Vagina (tissue), 2 donors: ENCODE data around the gene PRIM2. TPM values are rescaled to one million over a fixed set of nuclear protein-coding genes. Genes with fewer than 3 reads are reported as not detected.
"Not testable (repeated sequence)": the region's sequence is repeated elsewhere in the genome, so short reads cannot be mapped to it uniquely, and the experiment has no call there.

ENCODE experiments used
- DNase-seq, 2 donors: peaks; one replicate each; pipeline ENCODE4 v3.0.0-alpha.2; 2017; ENCODE audit errors: extremely low spot score in 2 of 2
- H3K27ac ChIP-seq: fragments of 200-600 bp; sonication (generic); one replicate; pipeline ENCODE4 v1.5.1; 2019
- H3K27me3 ChIP-seq: fragments of 200-600 bp; sonication (generic); one replicate; pipeline ENCODE4 v1.5.1; 2019
- H3K36me3 ChIP-seq, 2 donors: fragments of 200-600 bp; sonication (generic); one replicate each; pipeline ENCODE4 v1.5.1; 2017 to 2019
- H3K4me1 ChIP-seq: fragments of 200-600 bp; sonication (generic); one replicate; pipeline ENCODE4 v1.5.1; 2019
- H3K4me3 ChIP-seq, 2 donors: fragments of 200-600 bp; sonication (generic); 1 replicate in 1 of 2; 2 replicates in 1 of 2; pipeline ENCODE4 v1.5.1; 2016 to 2019
- H3K9me3 ChIP-seq: fragments of 200-600 bp; sonication (generic); one replicate; pipeline ENCODE4 v1.5.1; 2019
- CTCF ChIP-seq, 3 experiments: fragments of 450-650 bp in 2 of 3; fragments of 200-600 bp in 1 of 3; sonication (generic) in 1 of 3; IDR thresholded peaks; one replicate each; pipeline ENCODE4 v1.5.1; 2017 to 2019; ENCODE audit warnings: antibody characterized with exemption in 3 of 3, mild to moderate bottlenecking in 2 of 3, moderate library complexity in 2 of 3
- POLR2A ChIP-seq, 2 donors: fragments of 450-650 bp; IDR thresholded peaks; one replicate each; pipeline ENCODE4 v1.6.1; 2017; ENCODE audit warnings: antibody characterized with exemption in 2 of 2, mild to moderate bottlenecking in 2 of 2, moderate library complexity in 2 of 2
- POLR2AphosphoS5 ChIP-seq, 2 donors: sonication (generic); formaldehyde crosslinking; IDR thresholded peaks; one replicate each; pipeline ENCODE4 v1.9.0; 2017; ENCODE audit warnings: antibody characterized with exemption in 2 of 2, mild to moderate bottlenecking in 2 of 2, low read depth in 1 of 2; ENCODE audit not compliant: insufficient read depth in 1 of 2
- intact Hi-C: fragments of 100-400 bp; cut with DNase I; formaldehyde crosslinking; loops from one replicate; pipeline ENCODE4 v1.15.1; 2023
- total RNA-seq: library from RNA; depleted of rRNA; stranded (reverse); fragments of >200 nt; gene quantifications from one replicate; pipeline ENCODE4 v1.2.3, GENCODE V29; 2016

PRIM2 gene, protein sequence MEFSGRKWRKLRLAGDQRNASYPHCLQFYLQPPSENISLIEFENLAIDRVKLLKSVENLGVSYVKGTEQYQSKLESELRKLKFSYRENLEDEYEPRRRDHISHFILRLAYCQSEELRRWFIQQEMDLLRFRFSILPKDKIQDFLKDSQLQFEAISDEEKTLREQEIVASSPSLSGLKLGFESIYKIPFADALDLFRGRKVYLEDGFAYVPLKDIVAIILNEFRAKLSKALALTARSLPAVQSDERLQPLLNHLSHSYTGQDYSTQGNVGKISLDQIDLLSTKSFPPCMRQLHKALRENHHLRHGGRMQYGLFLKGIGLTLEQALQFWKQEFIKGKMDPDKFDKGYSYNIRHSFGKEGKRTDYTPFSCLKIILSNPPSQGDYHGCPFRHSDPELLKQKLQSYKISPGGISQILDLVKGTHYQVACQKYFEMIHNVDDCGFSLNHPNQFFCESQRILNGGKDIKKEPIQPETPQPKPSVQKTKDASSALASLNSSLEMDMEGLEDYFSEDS
- total RNA-seq: 6.9 TPM

DNA sequence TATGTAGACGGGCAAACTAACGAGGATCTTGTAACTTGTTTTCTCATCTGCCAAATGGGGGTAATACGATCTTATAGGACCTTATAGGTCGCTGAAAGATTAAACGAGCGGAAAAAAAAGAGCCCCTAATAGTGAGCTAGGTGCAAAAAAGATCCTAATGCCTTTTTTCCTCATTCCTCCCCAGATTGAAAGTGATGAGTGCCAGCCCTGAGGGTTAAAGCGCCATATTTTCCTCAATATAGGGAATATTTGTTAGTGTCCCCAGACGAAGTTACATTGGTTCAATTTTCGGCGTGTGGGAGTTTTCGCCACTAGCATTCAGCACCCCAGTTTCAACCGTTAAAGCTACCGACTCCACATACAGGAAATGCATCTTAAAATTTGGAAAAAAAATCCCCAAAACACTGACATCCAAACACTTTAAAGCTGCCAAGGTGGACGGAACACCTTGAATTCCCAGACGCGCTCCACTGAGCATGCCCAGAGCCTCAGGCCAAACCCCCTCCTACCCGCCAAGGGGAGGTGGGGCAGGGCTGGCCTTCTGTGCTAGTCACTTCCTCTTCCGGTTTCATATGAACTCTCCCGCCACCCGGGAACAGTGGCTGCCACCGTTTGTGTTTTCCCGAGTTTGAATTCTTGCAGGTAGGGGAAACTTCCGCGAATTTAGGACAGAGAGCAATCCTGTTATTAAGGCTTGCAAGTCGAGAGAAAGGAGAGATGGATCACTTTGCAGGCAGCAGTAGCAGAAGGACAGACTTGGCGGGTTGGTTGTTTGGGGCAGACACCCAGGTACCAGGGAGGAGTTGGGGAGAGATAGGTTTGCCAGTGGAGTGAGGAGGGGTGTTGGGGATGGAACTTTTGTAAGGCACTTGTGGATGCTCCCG is at the start of gene PRIM2:
TSS of gene PRIM2 (plus strand) at position 571 of the 884 bp plus-strand sequence. CDS start 816 bp downstream, outside the sequence.
- Histone ChIP-seq H3K36me3 (peaks cover 0 to 5% of the 10 kb centered on the region in 2 donors), H3K27me3 (no peaks in the 10 kb centered on the region), H3K4me1 (peaks cover 35% of the 10 kb centered on the region), H3K27ac (peak within 1 kb of the TSS; percentile 79), H3K4me3 (peak within 1 kb of the TSS; percentile 53 to 68), H3K9me3 (no peaks in the 10 kb centered on the region)
- DNase-seq: peak in 1 of 2 donors; percentile 91
- TF ChIP-seq POLR2A (IDR thresholded peaks at IDR 0.05) (no peak), POLR2AphosphoS5 (IDR thresholded peaks at IDR 0.05; ENCODE audit: insufficient read depth in 1 of 2, low read depth in 1 of 2) (peak; percentile 69 to 91), CTCF (IDR thresholded peaks at IDR 0.05) (no peak)
- intact Hi-C loops: loop anchor here (10.0 kb wide), 2 partner anchors 53 to 123 kb away; no protein-coding TSS in a partner anchor

GRCh38 chr6:57268294-57268640 is 49.2 kb upstream of the PRIM2 start:
- peak overlapping the region; percentile 49 for H3K27ac ChIP-seq
- H3K27me3 ChIP-seq: no peaks in the 10 kb centered on the region
- H3K4me1 ChIP-seq: peaks cover 6% of the 10 kb centered on the region
- no peak overlapping the region for H3K4me3 ChIP-seq
- TF ChIP-seq POLR2A (IDR thresholded peaks at IDR 0.05): no peak
- no peak for TF ChIP-seq POLR2AphosphoS5 (IDR thresholded peaks at IDR 0.05; ENCODE audit: insufficient read depth in 1 of 2, low read depth in 1 of 2)
- TF ChIP-seq CTCF (IDR thresholded peaks at IDR 0.05): no peak
- intact Hi-C loops: loop anchor here (10.0 kb wide), 1 partner anchor 47 kb away; the partner anchor contains the start of gene PRIM2
- H3K9me3 ChIP-seq: no peaks in the 10 kb centered on the region
- no peak for DNase-seq
- H3K36me3 ChIP-seq: no peaks in the 10 kb centered on the region

DNA sequence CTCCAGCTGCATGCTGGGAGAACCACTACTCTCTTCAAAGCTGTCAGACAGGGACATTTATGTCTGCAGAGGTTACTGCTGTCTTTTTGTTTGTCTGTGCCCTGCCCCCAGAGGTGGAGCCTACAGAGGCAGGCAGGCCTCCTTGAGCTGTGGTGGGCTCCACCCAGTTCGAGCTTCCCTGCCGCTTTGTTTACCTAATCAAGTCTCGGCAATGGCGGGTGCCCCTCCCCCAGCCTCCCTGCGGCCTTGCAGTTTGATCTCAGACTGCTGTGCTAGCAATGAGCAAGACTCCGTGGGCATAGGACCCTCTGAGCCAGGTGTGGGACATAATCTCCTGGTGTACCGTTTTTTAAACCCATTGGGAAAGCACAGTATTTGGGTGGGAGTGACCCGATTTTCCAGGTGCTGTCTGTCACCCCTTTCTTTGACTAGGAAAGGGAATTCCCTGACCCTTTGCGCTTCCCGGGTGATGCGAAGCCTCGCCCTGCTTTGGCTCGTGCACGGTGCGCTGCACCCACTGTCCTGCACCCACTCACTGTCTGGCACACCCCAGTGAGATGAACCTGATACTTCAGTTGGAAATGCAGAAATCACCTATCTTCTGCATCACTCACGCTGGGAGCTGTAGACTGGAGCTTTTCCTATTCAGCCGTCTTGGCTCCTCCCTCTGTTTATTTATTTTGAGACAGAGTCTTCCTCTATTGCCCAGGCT is 43.2 kb upstream of the PRIM2 start:
- intact Hi-C loops, H3K36me3 ChIP-seq, H3K27me3 ChIP-seq, H3K27ac ChIP-seq, H3K9me3 ChIP-seq, H3K4me1 ChIP-seq, H3K4me3 ChIP-seq, DNase-seq: not testable (repeated sequence)

DNA sequence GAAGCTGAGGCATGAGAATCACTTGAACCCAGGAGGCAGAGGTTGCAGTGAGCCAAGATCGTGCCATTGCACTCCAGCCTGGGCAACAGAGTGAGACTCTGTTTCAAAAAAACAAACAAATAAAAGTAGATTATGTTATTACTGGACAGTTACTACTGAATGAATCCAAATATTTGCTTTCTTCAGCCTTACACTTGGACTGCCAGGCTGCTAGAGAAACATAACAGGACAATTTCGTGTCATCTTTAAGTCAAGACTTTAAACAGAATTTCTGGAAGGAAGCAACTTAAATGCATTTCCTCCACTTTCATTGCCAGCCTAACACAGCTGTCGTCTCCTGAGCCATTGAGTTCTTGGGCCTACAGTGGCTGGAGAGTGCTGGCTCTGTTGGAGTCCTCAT is 42.0 kb upstream of the PRIM2 start:
- H3K27me3 ChIP-seq: no peaks in the 10 kb centered on the region
- TF ChIP-seq POLR2A (IDR thresholded peaks at IDR 0.05) (no peak), CTCF (IDR thresholded peaks at IDR 0.05) (no peak), POLR2AphosphoS5 (IDR thresholded peaks at IDR 0.05; ENCODE audit: insufficient read depth in 1 of 2, low read depth in 1 of 2) (no peak)
- H3K27ac ChIP-seq: no peak overlapping the region
- no peaks in the 10 kb centered on the region for H3K4me1 ChIP-seq
- H3K36me3 ChIP-seq: no peaks in the 10 kb centered on the region
- intact Hi-C loops: no loop called here
- no peak overlapping the region for H3K4me3 ChIP-seq
- DNase-seq: no peak
- no peaks in the 10 kb centered on the region for H3K9me3 ChIP-seq

- intact Hi-C loops: no loop called here
- H3K27me3 ChIP-seq: no peaks in the 10 kb centered on the region
- no peak for TF ChIP-seq POLR2AphosphoS5 (IDR thresholded peaks at IDR 0.05; ENCODE audit: insufficient read depth in 1 of 2, low read depth in 1 of 2)
- no peak for TF ChIP-seq CTCF (IDR thresholded peaks at IDR 0.05)
- TF ChIP-seq POLR2A (IDR thresholded peaks at IDR 0.05): no peak
- H3K27ac ChIP-seq: no peak overlapping the region
- no peaks in the 10 kb centered on the region for H3K4me1 ChIP-seq
- no peak overlapping the region for H3K4me3 ChIP-seq
- H3K9me3 ChIP-seq: no peaks in the 10 kb centered on the region
- no peak for DNase-seq
- H3K36me3 ChIP-seq: no peaks in the 10 kb centered on the region
Measured at GRCh38 chr6:57276946-57277345, 40.5 kb upstream of the PRIM2 start.
